Ishikawa (cell line): ENCODE results near the gene EMC8.

Source experiments
- CEBPB ChIP-seq: IDR thresholded peaks from 2 replicates; pipeline ENCODE4 v1.6.1; 2012
- CREB1 ChIP-seq: IDR thresholded peaks from 2 replicates; pipeline ENCODE4 v1.6.1; 2012; ENCODE audit warnings: low read depth
- EGR1 ChIP-seq: IDR thresholded peaks from 2 replicates; pipeline ENCODE4 v1.6.1; 2012
- EP300 ChIP-seq: IDR thresholded peaks from 2 replicates; pipeline ENCODE4 v1.6.1; 2012; ENCODE audit warnings: borderline replicate concordance
- FOXM1 ChIP-seq: IDR thresholded peaks from 2 replicates; pipeline ENCODE4 v1.6.1; 2012; ENCODE audit warnings: low read depth, borderline replicate concordance
- NFIC ChIP-seq: IDR thresholded peaks from 2 replicates; pipeline ENCODE4 v1.6.1; 2012
- RAD21 ChIP-seq: IDR thresholded peaks from 2 replicates; pipeline ENCODE4 v1.6.1; 2012; ENCODE audit warnings: low read depth
- TAF1 ChIP-seq: IDR thresholded peaks from 2 replicates; pipeline ENCODE4 v1.6.1; 2012; ENCODE audit warnings: low read depth, mild to moderate bottlenecking
- TCF12 ChIP-seq: IDR thresholded peaks from 2 replicates; pipeline ENCODE4 v1.6.1; 2012; ENCODE audit warnings: low read depth
- TEAD4 ChIP-seq: IDR thresholded peaks from 2 replicates; pipeline ENCODE4 v1.6.1; 2012
- YY1 ChIP-seq: IDR thresholded peaks from 2 replicates; pipeline ENCODE4 v1.6.1; 2012; ENCODE audit warnings: low read depth
- ZBTB7A ChIP-seq: IDR thresholded peaks from 2 replicates; pipeline ENCODE4 v1.6.1; 2012; ENCODE audit warnings: low read depth
- TF ChIP-seq, protein P1 (sequence below): IDR thresholded peaks from 2 replicates; pipeline ENCODE4 v1.6.1; 2012
- TF ChIP-seq, protein P2 (sequence below): IDR thresholded peaks from 2 replicates; pipeline ENCODE4 v1.6.1; 2012; ENCODE audit warnings: low read depth, mild to moderate bottlenecking
- TF ChIP-seq, protein P3 (sequence below): IDR thresholded peaks from 2 replicates; pipeline ENCODE4 v1.6.1; 2012

Gene EMC8

DNA sequence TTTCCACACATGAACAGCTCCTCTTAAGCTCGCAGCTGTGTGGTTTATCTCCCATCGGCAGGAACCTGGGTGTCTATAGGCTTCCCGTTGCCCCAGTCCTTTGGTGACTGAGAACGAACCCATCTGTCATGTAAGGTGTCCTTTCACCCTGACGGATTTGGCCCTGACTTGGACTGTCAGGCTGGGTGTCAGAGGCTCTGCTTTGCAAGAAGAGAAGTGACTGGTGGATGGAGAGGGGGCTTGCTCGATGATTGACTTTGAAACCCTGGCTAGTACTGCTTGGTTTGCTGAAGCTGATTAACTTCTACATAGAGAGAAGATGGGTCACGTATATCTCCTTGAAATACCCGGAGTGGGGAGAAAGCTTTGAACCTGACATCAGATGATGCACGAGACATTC is 43.1 kb upstream of the EMC8 start:
- TF ChIP-seq NFIC (no peak), TEAD4 (no peak), CREB1 (no peak), ZBTB7A (no peak), EGR1 (no peak), TCF12 (no peak), FOXM1 (no peak), YY1 (no peak), EP300 (no peak), CEBPB (no peak), TAF1 (no peak), RAD21 (no peak)
- TF ChIP-seq, protein P1, sequence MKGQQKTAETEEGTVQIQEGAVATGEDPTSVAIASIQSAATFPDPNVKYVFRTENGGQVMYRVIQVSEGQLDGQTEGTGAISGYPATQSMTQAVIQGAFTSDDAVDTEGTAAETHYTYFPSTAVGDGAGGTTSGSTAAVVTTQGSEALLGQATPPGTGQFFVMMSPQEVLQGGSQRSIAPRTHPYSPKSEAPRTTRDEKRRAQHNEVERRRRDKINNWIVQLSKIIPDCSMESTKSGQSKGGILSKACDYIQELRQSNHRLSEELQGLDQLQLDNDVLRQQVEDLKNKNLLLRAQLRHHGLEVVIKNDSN, result no peak
- TF ChIP-seq, protein P2, sequence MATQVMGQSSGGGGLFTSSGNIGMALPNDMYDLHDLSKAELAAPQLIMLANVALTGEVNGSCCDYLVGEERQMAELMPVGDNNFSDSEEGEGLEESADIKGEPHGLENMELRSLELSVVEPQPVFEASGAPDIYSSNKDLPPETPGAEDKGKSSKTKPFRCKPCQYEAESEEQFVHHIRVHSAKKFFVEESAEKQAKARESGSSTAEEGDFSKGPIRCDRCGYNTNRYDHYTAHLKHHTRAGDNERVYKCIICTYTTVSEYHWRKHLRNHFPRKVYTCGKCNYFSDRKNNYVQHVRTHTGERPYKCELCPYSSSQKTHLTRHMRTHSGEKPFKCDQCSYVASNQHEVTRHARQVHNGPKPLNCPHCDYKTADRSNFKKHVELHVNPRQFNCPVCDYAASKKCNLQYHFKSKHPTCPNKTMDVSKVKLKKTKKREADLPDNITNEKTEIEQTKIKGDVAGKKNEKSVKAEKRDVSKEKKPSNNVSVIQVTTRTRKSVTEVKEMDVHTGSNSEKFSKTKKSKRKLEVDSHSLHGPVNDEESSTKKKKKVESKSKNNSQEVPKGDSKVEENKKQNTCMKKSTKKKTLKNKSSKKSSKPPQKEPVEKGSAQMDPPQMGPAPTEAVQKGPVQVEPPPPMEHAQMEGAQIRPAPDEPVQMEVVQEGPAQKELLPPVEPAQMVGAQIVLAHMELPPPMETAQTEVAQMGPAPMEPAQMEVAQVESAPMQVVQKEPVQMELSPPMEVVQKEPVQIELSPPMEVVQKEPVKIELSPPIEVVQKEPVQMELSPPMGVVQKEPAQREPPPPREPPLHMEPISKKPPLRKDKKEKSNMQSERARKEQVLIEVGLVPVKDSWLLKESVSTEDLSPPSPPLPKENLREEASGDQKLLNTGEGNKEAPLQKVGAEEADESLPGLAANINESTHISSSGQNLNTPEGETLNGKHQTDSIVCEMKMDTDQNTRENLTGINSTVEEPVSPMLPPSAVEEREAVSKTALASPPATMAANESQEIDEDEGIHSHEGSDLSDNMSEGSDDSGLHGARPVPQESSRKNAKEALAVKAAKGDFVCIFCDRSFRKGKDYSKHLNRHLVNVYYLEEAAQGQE, result no peak
- TF ChIP-seq, protein P3, sequence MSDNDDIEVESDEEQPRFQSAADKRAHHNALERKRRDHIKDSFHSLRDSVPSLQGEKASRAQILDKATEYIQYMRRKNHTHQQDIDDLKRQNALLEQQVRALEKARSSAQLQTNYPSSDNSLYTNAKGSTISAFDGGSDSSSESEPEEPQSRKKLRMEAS, result no peak

DNA sequence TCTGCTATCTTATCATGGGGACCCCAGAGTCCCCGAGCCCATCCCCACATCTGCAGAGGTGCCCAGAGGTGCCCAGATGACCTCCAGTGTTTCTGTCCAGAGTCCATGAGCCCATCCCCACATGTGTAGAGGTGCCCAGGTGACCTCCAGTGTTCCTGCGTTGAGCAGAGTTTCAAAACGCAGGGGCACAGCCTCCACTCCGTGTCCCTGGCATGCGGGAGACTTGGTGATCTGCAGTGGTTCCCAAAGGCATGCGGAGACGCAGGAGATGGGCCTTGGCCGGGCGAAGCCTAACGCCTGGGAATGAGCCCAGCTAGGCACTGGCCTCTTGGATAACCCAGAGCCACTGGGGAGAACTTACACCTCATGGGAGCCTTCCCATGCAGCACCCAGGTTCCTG is 41.5 kb upstream of the EMC8 start:
- TF ChIP-seq, protein P1, result no peak
- TF ChIP-seq TAF1 (no peak), TEAD4 (no peak), CEBPB (no peak)
- TF ChIP-seq, protein P2, result no peak
- TF ChIP-seq, protein P3, result no peak

DNA sequence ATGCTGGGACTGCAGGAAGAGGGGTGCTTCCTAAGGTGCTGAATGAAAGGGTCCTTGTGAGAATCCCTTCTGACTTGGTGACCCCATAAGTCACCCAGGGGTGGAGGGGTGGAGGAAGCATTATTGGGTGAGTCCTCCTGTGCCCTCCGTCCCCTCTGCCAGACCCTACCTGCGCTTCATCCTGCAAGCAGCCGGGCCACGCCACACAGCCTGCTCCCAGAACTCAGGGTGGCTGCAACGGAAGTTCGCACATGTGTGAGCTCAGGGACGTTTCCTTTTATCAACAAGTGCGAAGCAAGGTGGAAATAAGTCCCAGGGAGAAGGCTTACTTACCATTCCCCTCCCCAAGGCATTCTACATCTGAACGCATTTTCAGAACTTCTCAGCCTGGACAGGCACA is 41.1 kb upstream of the EMC8 start:
- TF ChIP-seq FOXM1, result no peak
- TF ChIP-seq, protein P2, result no peak
- no peak for TF ChIP-seq EGR1
- no peak for TF ChIP-seq RAD21
- TF ChIP-seq, protein P3, result no peak
- TF ChIP-seq, protein P1, result no peak
- TF ChIP-seq NFIC, result no peak
- no peak for TF ChIP-seq EP300
- no peak for TF ChIP-seq TAF1
- TF ChIP-seq CREB1, result no peak
- TF ChIP-seq CEBPB, result no peak

DNA sequence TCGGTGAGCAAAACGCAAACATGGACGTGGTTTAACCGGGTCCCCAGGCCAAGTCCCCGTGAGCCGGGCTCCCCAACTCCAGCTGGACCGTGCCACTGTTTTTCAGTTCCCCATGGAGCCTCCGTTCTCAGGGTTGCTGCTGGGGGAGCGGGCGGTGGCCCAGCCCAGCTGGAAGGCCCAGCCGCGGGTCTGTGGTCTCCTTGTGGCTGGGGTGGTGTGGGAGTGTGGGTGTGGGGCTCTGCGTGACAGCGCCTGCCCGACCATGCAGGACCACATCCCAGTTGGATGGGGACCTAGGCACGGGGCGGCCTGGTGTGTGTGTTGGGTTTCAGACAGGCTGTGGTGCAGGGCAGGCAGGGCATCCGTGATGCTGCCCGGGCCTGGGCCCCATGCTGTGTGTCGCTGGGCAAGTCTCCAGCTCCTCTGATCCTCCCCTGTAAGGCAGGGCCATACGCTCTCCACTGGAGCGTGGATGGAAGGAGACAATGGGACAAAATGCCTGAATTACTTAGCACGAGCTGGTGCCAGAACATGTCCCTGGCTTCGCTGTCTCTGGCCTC is 40.4 kb upstream of the EMC8 start:
- TF ChIP-seq ZBTB7A (no peak), TCF12 (no peak), TAF1 (no peak), TEAD4 (no peak), EGR1 (no peak), CEBPB (no peak), CREB1 (no peak)
- TF ChIP-seq, protein P1, result no peak
- TF ChIP-seq, protein P2, result no peak
